ENCODE data around the gene ATG7.
A peak's percentile ranks its signal among the peaks of the same experiment; 100 is the strongest.
"Not testable (repeated sequence)": the region's sequence is repeated elsewhere in the genome, so short reads cannot be mapped to it uniquely, and the experiment has no call there.

ATG7 gene

DNA sequence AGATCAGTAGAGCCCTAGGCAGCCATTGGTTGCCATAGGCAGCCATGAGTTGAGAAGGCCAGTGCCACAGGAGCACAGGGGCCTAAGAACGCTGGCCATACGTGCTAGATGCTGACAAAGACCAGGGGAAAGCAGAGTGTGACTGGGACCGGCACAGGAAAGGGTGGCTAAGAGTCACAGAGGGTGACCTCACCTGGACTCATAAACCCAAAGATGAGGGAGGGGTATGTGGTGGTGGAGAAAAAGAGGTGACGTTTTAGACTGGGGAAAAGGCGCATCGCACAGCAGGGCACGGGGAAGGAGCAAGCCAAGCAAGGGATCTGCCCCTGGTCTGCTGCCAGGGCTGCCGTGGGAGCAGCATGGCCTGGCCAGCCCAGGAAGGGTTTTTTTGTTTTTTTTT lies 249.0 kb downstream of the ATG7 start:
- in situ Hi-C loops (cut with HindIII; ENCODE audit: low pct_ligation_motif_present, low sequenced_read_pairs) = no loop called here
- H3K27me3 ChIP-seq (replicated peaks) = no peaks in the 10 kb centered on the region

DNA sequence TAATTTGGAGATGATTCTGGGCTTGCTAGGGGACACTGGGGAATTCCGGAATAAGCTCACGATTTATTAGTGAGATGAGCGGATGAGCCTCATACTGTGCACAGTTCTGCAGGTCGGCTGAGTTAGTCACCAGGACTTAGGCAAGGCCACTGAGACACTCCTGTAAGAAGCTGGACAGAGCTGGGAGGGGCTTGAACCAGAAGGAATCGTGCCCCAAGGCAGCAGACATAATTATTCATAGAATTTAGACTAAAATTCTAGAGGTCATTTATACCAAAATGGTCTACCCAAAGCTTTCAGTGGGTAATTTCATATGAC lies 250.2 kb downstream of the ATG7 start:
- Histone ChIP-seq H3K4me3 (ENCODE audit: low read depth, low read length) (no peak overlapping the region), H3K27me3 (replicated peaks) (no peaks in the 10 kb centered on the region), H3K36me3 (replicated peaks) (no peaks in the 10 kb centered on the region), H3K27ac (no peak overlapping the region)
- in situ Hi-C loops (cut with HindIII; ENCODE audit: low pct_ligation_motif_present, low sequenced_read_pairs) = no loop called here
- DNase-seq = peak; percentile 23
- TF ChIP-seq, protein P1, sequence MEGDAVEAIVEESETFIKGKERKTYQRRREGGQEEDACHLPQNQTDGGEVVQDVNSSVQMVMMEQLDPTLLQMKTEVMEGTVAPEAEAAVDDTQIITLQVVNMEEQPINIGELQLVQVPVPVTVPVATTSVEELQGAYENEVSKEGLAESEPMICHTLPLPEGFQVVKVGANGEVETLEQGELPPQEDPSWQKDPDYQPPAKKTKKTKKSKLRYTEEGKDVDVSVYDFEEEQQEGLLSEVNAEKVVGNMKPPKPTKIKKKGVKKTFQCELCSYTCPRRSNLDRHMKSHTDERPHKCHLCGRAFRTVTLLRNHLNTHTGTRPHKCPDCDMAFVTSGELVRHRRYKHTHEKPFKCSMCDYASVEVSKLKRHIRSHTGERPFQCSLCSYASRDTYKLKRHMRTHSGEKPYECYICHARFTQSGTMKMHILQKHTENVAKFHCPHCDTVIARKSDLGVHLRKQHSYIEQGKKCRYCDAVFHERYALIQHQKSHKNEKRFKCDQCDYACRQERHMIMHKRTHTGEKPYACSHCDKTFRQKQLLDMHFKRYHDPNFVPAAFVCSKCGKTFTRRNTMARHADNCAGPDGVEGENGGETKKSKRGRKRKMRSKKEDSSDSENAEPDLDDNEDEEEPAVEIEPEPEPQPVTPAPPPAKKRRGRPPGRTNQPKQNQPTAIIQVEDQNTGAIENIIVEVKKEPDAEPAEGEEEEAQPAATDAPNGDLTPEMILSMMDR (IDR thresholded peaks at IDR 0.05; ENCODE audit: low read depth, low read length, missing control alignments) = no peak

More for the DNA sequence above, 249.0 kb downstream of the ATG7 start:
- DNase-seq = no peak
- TF ChIP-seq, protein P1 (IDR thresholded peaks at IDR 0.05; ENCODE audit: low read depth, low read length, missing control alignments) = no peak
- H3K36me3 ChIP-seq (replicated peaks) = no peaks in the 10 kb centered on the region
- H3K27ac ChIP-seq = no peak overlapping the region
- no peak overlapping the region for H3K4me3 ChIP-seq (ENCODE audit: low read depth, low read length)

DNA sequence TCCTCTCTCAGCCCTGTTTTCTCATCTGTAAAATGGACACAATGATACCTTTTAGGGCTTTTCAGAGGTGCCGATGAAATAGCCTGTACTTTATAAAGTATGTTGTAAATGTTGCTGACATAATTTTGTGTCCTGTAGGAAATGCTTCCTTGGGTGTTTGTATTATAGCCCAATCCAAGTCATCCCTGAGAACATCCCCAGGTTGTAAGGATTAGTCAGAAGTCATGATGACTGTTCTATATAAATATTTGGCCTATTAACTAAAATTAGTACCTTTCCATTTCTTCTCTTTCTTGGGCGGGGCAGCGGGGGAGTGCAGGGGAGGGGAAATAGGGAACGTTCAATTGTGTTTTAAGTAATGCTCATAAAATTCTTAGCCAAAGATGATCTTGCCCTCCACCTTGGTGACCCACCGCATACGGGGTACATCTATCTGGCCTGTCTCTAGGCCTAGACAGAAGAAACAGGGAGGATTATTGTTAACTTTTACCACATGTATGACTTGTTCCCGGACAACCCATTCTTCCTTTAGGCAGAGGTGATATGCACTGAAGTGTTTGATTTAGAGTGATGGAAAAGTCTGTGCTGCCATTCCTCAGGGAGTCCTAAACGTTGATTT lies 250.9 kb downstream of the ATG7 start:
- no peak overlapping the region for H3K4me3 ChIP-seq (ENCODE audit: low read depth, low read length)
- in situ Hi-C loops (cut with HindIII; ENCODE audit: low pct_ligation_motif_present, low sequenced_read_pairs) = no loop called here
- no peak overlapping the region for H3K27ac ChIP-seq
- no peak for DNase-seq
- H3K36me3 ChIP-seq (replicated peaks) = no peaks in the 10 kb centered on the region
- TF ChIP-seq, protein P1 (IDR thresholded peaks at IDR 0.05; ENCODE audit: low read depth, low read length, missing control alignments) = no peak
- no peaks in the 10 kb centered on the region for H3K27me3 ChIP-seq (replicated peaks)

DNA sequence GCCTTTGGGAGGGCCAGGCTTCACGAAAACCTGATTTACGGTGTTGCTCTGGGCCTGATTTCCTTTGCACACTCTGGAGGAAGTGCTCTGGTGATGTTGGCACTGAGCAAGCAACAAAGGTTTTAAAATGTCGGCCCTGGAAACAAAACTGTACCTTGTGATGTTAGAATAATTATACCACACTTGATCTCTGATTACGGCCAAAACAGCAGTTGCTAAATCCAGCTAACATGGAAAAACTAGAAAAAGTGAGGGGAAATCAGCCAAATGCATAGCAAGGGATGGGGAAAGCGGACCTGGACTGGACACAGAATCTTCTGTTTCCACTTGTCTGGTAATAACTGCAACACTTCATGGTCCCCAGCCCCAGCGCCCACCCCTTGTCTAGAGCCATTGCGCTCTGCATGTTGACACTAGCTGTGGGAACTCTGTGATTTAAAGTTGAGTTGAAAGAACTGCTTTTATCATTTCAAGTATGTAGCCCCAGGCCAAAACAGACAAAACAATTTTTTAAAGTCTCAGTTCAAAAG lies 251.4 kb downstream of the ATG7 start:
- Histone ChIP-seq H3K27me3 (replicated peaks) (no peaks in the 10 kb centered on the region), H3K27ac (no peak overlapping the region), H3K36me3 (replicated peaks) (no peaks in the 10 kb centered on the region), H3K4me3 (ENCODE audit: low read depth, low read length) (no peak overlapping the region)
- DNase-seq = no peak
- in situ Hi-C loops (cut with HindIII; ENCODE audit: low pct_ligation_motif_present, low sequenced_read_pairs) = no loop called here
- TF ChIP-seq, protein P1 (IDR thresholded peaks at IDR 0.05; ENCODE audit: low read depth, low read length, missing control alignments) = no peak

DNA sequence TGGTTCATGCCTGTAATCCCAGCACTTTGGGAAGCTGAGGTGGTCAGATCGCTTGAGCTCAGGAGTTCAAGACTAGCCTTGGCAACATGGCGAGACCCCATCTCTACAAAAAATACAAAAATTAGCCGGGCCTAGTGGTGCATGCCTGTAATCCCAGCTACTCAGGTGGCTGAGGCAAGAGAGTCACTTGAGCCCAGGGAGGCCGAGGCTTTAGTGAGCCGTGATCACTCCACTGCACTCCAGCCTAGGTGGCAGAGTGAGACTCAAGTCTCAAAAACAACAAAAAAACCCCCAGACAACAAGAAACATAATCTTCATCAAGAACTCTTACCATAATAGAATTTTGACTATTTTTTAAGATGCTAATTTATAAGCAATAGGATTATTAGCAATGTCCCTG lies 253.9 kb downstream of the ATG7 start:
- in situ Hi-C loops (cut with HindIII; ENCODE audit: low pct_ligation_motif_present, low sequenced_read_pairs) = loop anchor here (25.0 kb wide), 1 partner anchor 139 kb away; no protein-coding TSS in a partner anchor
- not testable (repeated sequence) for H3K27ac ChIP-seq; H3K27me3 ChIP-seq (replicated peaks); H3K4me3 ChIP-seq (ENCODE audit: low read depth, low read length); DNase-seq; H3K36me3 ChIP-seq (replicated peaks)

DNA sequence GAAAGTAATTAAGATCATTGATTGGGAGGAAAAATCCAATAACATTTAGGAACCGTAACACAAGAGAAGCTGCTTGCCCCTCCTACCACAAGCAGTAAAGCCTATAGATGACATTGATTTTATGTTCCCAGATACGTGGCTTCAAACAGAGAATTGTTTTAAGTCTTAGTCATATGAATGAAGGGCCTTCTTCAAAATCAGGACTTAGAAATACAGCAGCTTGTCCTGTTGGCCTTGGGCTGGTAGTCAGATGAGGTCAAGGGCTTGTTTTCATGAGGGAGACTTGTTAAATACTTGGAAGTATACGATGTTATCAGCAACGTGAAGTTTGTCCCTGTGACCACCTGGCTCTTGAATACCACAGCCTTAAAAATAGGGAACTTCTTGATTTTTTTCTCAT lies 257.1 kb downstream of the ATG7 start:
- DNase-seq = no peak
- Histone ChIP-seq H3K27ac (peak overlapping the region; percentile 90), H3K27me3 (replicated peaks) (no peaks in the 10 kb centered on the region), H3K36me3 (replicated peaks) (no peaks in the 10 kb centered on the region), H3K4me3 (ENCODE audit: low read depth, low read length) (no peak overlapping the region)
- in situ Hi-C loops (cut with HindIII; ENCODE audit: low pct_ligation_motif_present, low sequenced_read_pairs) = loop anchor here (25.0 kb wide), 1 partner anchor 142 kb away; no protein-coding TSS in a partner anchor
- TF ChIP-seq, protein P1 (IDR thresholded peaks at IDR 0.05; ENCODE audit: low read depth, low read length, missing control alignments) = no peak
